Smooth muscle cell of the brain vasculature (primary cell): ENCODE measurements around the gene APOL5.
"Not testable (repeated sequence)": the region's sequence is repeated elsewhere in the genome, so short reads cannot be mapped to it uniquely, and the experiment has no call there.

Experiments used
- DNase-seq: peaks from one replicate; pipeline ENCODE4 v3.0.0-alpha.2; 2012; ENCODE audit warnings: low read depth, low spot score

The APOL5 gene

DNA sequence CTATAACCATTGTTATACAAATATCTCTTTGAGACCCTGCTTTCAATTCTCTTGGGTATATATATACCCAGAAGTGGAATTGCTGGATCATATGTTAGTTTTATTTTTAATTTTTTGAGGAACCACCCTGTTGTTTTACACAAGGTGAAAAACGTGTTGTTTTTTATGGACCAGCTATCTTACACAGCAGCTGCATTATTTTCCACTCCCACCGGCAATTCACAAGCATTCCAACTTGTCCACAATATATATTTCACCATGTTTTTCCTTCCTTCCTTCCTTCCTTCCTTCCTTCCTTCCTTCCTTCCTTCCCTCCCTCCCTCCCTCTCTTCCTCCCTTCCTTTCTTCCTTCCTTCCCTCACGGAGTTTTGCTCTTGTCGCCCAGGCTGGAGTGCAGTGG lies 6.3 kb upstream of the APOL5 start:
- no peak for DNase-seq

DNA sequence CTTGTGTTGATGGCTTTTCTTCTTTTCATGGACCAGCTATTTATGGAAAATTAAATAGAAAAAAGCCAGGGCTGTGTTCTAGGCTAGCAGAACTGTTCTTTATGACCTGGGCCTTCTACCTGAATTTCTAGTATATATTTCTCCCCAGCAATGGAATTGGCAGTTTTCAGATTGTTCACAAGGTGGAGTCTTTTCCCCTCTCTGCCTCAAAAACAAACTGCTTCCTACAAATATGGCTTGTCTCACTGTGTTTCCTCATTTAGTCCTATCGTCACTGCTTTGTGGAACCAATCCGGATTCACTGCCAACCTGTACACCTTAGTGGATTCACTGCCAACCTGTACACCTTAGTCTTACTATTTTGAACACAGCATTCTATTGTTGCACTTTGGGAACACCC lies 5.0 kb upstream of the APOL5 start:
- DNase-seq = no peak

DNA sequence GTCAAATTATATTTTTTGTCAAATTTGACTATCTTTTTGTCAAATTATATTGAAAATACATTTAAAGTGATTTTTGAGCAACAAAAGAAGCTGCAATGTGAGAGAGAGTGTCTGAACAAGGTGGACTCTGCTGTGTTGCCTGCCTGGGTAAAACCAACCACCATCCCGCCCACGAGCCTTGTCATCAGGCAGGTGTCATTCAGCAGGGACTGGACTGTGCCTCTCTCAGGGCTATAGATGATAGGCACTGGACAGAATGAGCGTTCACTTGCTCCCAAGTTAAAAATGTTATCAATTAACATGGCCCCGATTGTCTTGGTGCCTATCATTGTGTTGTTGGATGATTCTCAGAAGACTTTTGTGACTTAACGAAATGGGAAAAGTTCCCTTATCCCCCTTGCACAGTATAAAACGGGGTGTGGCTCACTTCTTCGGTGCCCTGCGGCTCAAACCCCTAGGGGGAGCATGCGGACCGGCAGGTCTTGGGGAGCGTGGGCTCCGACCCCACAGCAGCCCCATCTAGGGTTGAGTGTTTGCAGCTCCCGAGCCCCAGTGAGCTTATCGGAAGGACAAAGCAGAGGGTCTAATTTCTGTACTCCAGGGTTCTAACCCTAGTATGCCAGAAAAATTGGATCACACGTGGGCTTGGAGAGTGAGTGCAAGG lies 1.7 kb downstream of the APOL5 start:
- no peak for DNase-seq

DNA sequence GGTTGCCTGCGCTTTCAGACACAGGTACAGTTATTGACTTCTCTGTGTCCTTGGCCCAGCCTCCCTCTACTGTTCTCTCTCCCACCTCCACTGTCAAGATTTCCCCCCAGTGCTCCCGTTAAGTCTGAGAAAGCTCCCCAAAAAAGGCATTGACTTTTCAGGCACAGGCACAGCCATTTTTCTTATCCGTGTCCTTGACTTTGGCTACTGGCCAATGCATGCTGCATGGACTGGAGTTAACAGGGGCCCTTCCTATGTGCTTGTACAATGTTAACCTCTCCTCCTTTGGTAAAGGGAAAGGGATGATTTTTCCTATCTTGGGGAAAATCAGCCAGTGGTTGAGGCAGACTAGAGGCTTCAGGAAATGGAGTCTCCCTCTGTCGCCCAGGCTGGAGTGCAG lies 4.3 kb downstream of the APOL5 start:
- DNase-seq = no peak

DNA sequence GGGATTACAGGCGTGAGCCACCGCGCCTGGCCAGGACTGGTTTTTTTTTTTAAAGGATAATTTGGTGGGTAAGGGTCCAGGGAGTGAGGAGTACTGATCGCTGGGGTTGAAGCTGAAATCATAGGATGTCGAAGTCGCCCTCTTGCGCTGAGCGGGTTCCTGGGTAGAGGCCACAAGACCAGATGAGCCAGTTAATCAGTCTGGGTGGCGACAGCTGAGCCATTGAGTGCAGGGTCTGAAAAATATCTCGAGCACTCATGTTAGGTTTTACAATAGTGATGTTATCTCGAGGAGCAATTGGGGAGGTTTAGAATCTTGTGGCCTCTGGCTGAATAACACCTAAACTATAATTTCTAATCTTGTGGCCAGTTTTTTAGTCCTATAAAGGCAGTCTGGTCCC lies 7.8 kb downstream of the APOL5 start:
- no peak for DNase-seq

DNA sequence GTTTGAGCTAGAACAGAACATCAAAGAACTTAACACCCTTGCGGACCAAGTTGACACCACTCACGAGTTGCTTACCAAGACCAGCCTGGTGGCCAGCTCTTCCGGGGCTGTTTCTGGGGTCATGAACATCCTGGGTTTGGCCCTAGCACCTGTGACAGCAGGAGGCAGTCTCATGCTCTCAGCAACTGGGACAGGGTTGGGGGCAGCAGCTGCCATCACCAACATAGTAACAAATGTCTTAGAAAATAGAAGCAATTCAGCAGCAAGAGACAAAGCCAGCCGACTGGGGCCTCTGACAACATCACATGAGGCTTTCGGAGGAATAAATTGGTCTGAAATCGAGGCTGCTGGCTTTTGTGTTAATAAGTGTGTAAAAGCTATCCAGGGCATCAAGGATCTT lies 8.7 kb downstream of the APOL5 start:
- DNase-seq = no peak

DNA sequence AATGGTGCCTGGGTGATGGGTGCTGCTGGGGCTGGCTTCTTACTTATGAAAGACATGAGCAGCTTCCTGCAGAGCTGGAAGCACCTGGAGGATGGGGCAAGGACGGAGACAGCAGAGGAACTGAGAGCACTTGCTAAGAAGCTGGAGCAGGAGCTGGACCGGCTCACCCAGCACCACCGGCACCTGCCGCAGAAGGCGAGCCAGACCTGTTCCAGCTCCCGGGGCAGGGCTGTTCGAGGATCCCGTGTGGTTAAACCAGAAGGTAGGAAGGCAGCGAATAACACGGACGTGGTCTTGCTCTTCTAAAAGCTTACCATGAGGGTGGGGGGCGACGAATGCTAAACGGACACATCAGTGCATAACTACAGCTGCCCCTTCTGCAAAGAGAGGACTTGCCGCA lies 9.3 kb downstream of the APOL5 start:
- DNase-seq = no peak

DNA sequence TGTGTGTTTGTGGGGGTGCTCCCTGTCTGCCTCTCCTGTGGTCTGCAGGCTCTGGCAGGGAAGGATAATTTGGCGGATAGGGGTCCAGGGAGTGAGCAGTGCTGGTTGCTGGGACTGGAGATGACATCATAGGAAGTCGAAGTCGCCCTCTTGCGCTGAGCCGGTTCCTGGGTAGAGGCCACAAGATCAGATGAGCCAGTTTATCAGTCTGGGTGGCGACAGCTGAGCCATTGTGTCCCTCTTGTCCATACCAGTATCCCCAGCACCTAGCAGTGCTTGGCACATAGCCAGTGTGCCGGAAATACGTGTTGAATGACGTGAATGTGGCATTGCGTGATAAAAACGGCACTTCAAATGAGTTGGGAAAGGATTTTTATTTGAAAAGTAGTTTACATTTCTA lies 9.8 kb downstream of the APOL5 start:
- no peak for DNase-seq

DNA sequence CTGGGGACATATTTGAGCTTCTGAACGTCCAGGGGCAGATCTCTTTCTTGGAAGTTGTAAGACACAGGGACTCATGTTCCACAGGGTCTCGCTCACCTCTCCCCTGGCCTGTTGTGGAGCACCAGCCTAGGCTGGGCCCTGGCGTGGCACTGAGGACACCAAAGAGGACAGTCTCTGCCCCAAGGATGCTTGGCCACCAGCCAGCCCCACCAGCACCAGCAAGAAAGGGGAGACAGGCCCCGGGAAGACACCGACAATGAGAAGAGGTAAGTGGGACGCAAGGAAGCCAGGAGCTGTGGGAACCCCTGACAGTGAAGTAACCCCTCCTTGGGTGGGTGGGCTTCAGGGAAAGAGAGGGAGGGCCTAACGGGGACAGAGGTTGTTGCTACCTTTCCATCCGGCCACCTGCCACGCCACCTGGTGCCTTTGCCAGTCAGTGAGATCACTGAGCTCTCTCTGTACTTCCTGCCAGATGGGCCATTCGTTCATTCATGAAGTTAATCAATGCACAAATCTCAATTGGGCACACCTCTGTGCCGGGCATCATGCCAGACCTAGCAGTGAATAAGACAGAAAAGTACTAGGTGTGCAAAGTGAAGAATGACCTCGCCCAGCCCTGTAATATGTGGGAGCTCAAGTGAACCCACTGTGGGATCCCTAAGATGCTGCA lies 11.1 kb downstream of the APOL5 start:
- DNase-seq = no peak

DNA sequence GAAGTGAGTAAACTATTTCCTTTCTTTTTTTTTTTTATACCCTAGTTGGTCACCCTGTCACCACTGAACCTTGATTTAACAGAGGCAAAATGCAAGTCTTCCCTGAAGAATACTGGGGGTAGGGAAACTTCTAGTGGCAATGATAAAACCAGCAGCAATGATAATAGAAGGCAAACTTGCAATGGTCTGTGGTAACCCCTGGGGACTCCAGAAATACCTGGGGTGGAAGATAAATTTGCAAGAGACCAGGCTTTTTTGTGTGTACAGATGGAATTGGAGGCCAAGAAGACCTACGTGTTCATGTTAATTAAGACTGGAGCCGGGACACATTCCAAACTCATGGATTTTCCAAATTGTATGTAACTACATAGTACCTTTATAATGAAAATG lies 11.6 kb downstream of the APOL5 start:
- DNase-seq = no peak

DNA sequence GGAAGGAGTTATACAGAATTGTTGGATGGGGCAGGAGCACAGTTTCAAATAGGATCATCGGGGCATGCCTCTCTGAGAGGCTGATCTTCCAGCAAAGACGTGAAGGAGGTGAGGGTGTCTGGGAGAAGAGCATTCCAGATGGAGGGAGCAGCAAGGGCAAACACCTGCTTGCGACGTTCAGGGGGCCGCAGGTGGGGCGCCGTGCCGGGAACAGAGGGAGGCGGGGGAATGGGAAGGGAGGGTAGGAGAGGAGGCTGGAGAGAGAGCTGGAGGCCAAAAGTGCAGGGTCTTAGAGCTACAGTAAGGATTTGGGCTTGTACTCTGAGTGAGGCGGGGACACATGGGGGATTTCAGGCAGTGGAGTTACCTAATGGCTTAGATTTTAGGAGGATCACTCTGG lies 13.6 kb downstream of the APOL5 start:
- no peak for DNase-seq

DNA sequence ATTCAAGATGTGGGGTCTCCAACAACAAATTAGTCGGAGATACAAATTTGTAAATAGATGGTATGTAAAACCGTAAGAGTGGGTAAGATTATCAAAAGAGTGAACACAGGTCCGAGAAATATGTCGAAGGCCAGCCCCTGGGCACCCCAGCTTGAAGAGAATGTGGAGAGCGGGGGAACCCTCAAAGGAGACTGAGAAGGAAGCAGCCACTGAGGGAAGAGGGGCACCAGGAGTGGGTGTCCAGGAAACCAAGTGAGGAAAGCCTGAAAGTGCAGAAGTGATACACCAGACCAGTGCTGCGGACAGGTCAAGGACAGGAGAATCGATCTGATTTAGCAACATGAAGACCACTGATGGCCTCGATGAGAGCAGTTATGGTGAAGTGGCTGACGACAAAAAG lies 14.4 kb downstream of the APOL5 start:
- DNase-seq = no peak

DNA sequence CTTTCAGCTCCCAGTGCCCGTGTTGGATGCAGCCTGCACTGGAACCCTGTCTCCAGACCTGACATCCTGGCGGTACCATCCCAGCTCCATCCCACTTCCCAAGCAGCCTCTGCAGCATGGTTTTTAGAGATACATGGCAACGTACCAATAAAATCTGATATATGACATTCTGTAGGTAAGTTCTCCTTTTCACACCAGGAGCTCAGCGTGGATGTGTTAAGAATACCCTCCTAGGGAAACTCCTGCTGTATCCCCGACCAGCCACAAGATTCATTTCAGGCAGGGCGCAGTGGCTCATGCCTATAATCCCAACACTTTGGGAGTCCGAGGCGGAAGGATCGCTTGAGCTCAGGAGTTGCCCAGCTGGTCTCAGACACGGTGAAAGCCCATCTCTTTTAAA lies 15.4 kb downstream of the APOL5 start:
- no peak for DNase-seq

DNA sequence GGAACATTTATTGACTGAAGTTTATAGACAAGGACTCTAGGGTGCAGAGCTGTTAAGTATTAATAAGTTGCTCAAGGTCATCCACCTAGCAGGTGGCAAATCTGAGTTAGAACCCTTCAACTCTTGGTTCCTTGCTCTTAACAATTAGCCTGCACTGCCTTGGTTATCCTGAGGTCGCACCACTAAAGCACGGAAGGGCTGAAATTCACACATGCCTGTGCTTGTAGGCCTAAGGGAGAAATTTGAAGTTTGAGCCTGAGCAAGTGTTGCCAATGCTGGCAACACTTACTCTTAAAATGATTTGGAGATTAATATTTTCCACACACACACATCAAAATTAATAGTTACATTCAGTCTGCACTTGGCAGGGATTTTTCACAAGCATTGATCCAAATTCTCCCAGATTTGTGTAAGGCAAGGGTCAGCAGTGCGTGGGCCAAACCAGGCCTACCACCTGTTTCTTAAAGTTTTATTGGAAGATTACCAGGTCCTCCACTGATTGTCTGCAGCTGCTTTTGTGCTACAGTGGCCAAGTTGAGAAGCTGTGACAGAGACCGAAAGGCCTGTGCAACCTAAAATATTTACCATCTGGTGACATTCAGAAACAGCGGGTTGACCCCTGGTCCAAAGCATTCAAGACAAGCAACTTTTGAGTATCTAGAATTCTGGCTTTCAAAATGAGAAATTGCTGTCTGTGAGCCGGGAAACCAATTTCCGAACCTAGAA lies 16.3 kb downstream of the APOL5 start:
- DNase-seq = no peak

DNA sequence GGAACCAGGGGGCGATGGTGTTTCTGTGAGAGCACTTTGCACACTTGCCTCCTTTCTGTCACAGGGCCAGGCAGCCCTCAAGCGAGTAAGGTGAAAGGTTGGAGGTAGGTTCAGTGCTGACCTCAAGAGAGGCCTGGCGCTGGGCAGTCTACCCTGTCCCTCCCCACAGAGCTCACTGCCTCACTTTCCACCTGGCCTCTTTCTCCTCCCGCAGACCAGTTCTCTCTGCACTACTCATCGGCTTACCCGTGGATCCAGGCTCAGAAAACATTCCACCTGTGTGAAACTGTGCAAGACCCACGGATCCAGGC lies 16.8 kb downstream of the APOL5 start:
- DNase-seq = no peak

DNA sequence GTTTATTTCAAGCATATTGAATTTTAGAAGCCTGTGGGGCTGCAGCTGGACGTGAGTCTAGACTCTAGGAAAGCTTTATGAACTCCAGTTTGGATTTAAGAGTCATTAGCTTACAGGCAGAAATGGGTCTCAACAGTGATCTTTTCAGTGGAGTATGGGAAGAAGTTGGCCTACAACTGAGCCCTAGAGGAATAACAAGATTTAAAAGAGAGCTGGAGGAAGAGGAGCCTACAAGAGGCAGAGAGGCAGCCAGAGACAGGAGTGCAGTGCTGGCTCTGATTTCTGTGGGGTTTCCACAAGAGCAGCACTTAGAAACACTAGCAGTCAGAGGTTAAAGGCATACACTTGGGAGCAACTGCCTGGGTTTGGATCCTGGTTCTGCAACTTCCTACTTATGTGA lies 17.9 kb downstream of the APOL5 start:
- no peak for DNase-seq

DNA sequence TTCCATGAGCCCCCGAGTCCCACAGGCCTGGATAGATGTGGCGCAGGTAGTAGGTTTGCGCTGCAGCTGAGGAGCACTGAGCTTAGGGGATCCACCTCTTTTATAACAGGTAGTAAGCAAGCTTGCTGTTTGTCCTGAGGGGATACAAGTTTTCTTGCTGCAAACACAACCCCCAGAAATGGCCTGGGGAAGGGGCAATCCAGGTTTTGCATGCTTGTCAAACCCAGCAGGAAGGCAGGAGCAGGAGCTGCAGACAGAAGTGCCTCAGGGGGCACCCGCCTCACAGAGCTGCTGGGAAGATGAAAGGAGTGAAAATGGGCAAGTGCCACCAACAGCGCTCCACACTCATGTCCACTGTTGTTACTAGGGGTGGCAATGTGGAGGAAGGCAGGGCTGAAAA lies 18.5 kb downstream of the APOL5 start:
- no peak for DNase-seq

DNA sequence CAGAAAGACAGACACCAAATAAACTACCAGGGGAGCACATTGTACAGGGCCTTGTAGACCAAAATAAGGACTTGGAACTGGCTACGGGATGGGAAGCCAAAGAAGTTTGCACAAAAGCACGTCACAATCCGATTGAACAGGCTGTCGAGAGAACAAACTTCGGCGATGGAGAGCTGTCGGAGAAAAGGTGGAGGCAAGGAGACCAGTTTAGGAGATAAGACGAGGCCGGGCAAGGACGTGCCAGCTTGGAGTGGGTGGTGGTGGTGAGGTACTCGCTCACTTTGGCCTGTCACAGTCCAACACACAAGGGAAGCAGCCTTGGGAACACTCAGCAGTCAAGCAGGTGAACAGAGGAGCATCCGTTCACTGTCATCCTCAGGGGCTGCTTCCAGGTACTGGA lies 19.0 kb downstream of the APOL5 start:
- no peak for DNase-seq

DNA sequence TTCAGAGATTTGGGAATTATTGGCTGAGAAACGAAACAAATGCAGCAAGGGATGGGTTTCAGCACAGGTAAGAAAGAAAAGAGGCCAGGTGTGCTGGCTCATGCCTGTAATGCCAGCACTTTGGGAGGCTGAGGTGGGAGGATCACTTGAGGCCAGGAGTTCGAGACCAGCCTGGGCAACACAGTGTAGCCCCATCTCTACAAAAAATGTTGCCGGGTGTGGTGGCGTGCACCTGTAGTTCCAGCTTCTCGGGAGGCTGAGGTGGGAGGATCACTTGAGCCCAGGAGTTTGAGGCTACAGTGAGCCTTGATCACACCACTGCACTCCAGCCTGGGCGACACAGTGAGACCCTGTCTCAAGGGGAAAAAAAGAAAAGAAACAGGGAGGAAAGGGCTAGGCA lies 20.2 kb downstream of the APOL5 start:
- not testable (repeated sequence) for DNase-seq

DNA sequence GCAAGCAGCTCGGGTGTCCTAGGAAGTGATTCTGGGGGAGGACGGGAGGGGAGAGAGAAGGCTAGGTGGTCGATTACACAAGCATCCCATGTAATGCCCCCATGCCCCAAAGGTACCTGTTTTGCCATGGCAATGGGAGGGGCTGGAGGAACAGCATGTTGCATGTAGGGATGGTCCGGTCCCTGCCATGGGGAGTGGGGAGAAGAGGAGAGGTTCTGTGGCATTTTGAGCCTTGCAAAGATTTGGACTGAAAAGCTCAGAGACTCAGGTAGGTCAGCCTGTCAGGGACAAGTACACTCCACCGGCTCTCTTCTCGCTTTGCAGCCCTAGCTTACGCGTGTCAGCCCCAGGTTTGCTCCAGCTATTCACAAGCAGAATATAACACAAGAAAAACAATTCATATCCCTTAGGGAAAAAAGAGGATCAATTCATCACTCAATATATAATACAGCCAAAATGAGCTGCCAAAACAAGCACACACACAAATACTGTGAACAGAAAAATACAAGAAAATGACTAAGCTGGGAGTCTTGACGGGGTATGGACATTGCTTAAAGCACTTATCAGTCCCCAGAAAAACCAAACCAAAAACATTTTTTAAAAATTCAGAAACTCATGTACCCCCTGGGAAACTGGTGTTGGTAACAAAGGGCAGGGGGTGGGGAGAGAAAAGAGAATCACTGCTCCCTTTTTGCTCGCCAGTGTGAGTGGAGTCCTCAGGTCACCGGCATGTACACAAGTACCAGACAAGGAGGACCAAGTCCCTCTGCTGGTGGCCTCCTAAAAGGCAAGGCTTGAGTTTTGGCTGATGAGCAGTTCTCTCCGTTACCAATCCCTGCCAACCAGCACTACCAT lies 21.6 kb downstream of the APOL5 start:
- no peak for DNase-seq

DNA sequence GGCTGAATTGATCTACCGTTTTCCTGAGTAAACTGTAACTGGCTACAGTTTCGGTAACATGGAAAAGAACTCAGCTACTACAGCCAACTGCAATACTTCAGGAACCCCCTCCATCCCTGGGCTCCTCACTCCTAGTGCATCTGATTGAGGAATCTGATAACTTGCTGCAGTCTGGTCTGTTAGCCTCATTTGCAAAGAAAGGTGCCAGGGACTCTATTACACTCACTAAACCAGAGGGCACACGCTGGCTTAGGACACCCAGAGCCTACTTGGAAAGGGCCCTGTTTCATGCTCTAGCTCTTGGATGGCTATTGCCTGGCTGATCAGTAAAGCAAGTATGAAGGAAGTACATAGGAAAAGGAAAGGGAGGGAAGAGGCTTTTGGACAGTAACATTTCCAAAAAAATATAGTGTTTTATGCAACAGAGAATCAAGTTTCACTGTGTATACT lies 22.3 kb downstream of the APOL5 start:
- no peak for DNase-seq

DNA sequence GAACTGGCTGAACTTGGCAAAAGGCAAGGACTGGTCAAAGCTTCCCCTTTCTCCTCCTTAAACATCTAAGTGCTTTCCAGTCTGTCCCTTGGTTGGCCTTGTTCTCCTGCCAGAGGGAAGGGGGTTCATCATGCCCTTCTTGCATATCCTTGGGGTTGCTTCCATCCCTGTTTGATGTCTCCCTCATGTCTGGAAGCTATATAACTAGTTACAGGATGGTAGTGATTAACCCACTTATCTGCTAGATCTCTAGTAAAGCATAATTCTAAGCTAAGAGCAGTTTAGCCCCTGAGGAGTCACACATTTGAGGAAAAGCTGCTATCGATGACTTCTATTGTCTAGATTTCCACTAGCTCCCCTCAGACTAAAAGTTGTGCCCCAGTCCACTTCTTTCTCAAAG lies 22.9 kb downstream of the APOL5 start:
- DNase-seq = no peak
